ENCODE results near the gene PNP. TPM values are rescaled to one million over a fixed set of nuclear protein-coding genes. Genes with fewer than 3 reads are reported as not detected.

Gene PNP
- total and polyA plus RNA-seq, 4 donors = 22.9 to 156 (median 35.8) TPM

GRCh38 chr14:20499108-20499507, 29.9 kb downstream of the PNP start (continued):
- TF ChIP-seq CTCF (IDR thresholded peaks at IDR 0.05; ENCODE audit: low read depth, low read length, missing input control) (no peak), TAF1 (conservative IDR thresholded peaks at IDR 0.05) (no peak), FOXA2 (IDR thresholded peaks at IDR 0.05) (no peak), MAX (IDR thresholded peaks at IDR 0.05) (no peak)

- Histone ChIP-seq H3K27ac (ENCODE audit: low read depth in 1 of 2, low read length in 2 of 2) (no peak overlapping the region), H3K4me1 (ENCODE audit: control insufficient read depth in 4 of 4, insufficient read depth in 4 of 4, low read length in 3 of 4) (no peaks in the 10 kb centered on the region), H3K4me3 (ENCODE audit: low read depth in 1 of 3, low read length in 3 of 3) (no peak overlapping the region), H3K9ac (ENCODE audit: low read depth in 1 of 2, low read length in 2 of 2) (no peak overlapping the region), H3K9me3 (ENCODE audit: control insufficient read depth in 4 of 4, low read length in 3 of 4) (no peaks in the 10 kb centered on the region), H3K36me3 (ENCODE audit: control insufficient read depth in 4 of 4, insufficient read depth in 3 of 4, low read depth in 1 of 4, low read length in 3 of 4) (no peaks in the 10 kb centered on the region), H3K27me3 (ENCODE audit: control insufficient read depth in 4 of 4, insufficient read depth in 4 of 4, low read length in 3 of 4) (no peaks in the 10 kb centered on the region)
- WGBS = 92% methylated on average over 5 of the region's 5 CpGs
- TF ChIP-seq MAX (IDR thresholded peaks at IDR 0.05) = no peak
- no peak for TF ChIP-seq EGR1 (IDR thresholded peaks at IDR 0.05; ENCODE audit: low read depth in 2 of 2)
- no peak for TF ChIP-seq CTCF (IDR thresholded peaks at IDR 0.05; ENCODE audit: low read depth, low read length, missing input control)
- TF ChIP-seq RAD21 (IDR thresholded peaks at IDR 0.05) = no peak
- TF ChIP-seq GABPA (IDR thresholded peaks at IDR 0.05 in 1 of 2, conservative IDR thresholded peaks at IDR 0.05 in 1 of 2) = no peak
- TF ChIP-seq RXRA (IDR thresholded peaks at IDR 0.05) = no peak
- TF ChIP-seq TAF1 (conservative IDR thresholded peaks at IDR 0.05) = no peak
- TF ChIP-seq HNF4G (IDR thresholded peaks at IDR 0.05) = no peak
- TF ChIP-seq FOXA2 (IDR thresholded peaks at IDR 0.05) = no peak
- TF ChIP-seq YY1 (IDR thresholded peaks at IDR 0.05) = no peak
- TF ChIP-seq SP1 (IDR thresholded peaks at IDR 0.05) = no peak
- no peak for TF ChIP-seq HNF4A (conservative IDR thresholded peaks at IDR 0.05)
- no peak for TF ChIP-seq ZBTB33 (IDR thresholded peaks at IDR 0.05)
- no peak for TF ChIP-seq ATF3 (IDR thresholded peaks at IDR 0.05)
- no peak for TF ChIP-seq JUND (IDR thresholded peaks at IDR 0.05)
- no peak for TF ChIP-seq NR2F2 (IDR thresholded peaks at IDR 0.05)
- no peak for TF ChIP-seq REST (IDR thresholded peaks at IDR 0.05)
- TF ChIP-seq FOXA1 (IDR thresholded peaks at IDR 0.05) = no peak
- DNase-seq (ENCODE audit: low spot score) = no peak
Observed at GRCh38 chr14:20499881-20500280, 30.7 kb downstream of the PNP start.

All from liver (tissue), 9 donors.